GM18517 (cell line): ENCODE data around the gene THBD.

Experiments used
- ATAC-seq: cut with Tn5 transposase; IDR thresholded peaks from one replicate; pipeline ENCODE4 v1.9.1; 2021; ENCODE audit warnings: mild to moderate bottlenecking, moderate library complexity; ENCODE audit not compliant: unreplicated experiment

THBD gene

GRCh38 chr20:23063168-23063567 lies 13.7 kb upstream of the THBD start:
- no peak for ATAC-seq

GRCh38 chr20:23062632-23063031 lies 13.2 kb upstream of the THBD start:
- ATAC-seq, result no peak

GRCh38 chr20:23061734-23062561 lies 12.5 kb upstream of the THBD start:
- ATAC-seq, result no peak

- ATAC-seq, result no peak
These were observed 11.8 kb upstream of the THBD start for GRCh38 chr20:23061262-23061661.

- no peak for ATAC-seq
These were observed 11.2 kb upstream of the THBD start for GRCh38 chr20:23060629-23061028.

- ATAC-seq, result no peak
These were observed 10.4 kb upstream of the THBD start for GRCh38 chr20:23059846-23060245.

GRCh38 chr20:23059001-23059400 lies 9.5 kb upstream of the THBD start:
- ATAC-seq, result no peak

- no peak for ATAC-seq
These were observed 8.8 kb upstream of the THBD start for GRCh38 chr20:23058240-23058639.

GRCh38 chr20:23052904-23053303 lies 3.4 kb upstream of the THBD start:
- ATAC-seq, result no peak

GRCh38 chr20:23050847-23051627 lies 1.6 kb upstream of the THBD start:
- no peak for ATAC-seq

GRCh38 chr20:23050076-23050838 lies 785 bp upstream of the THBD start:
- no peak for ATAC-seq

- ATAC-seq, result no peak
These were observed 930 bp downstream of the THBD start for GRCh38 chr20:23048283-23049200.

GRCh38 chr20:23047738-23048214 lies 1.7 kb downstream of the THBD start:
- ATAC-seq, result no peak

GRCh38 chr20:23047001-23047737 lies 2.3 kb downstream of the THBD start:
- no peak for ATAC-seq

- no peak for ATAC-seq
These were observed 3.0 kb downstream of the THBD start for GRCh38 chr20:23046431-23046830.

GRCh38 chr20:23043376-23043775 lies 6.1 kb downstream of the THBD start:
- no peak for ATAC-seq

- no peak for ATAC-seq
These were observed 7.2 kb downstream of the THBD start for GRCh38 chr20:23042270-23042669.

GRCh38 chr20:23039885-23040508 lies 9.5 kb downstream of the THBD start:
- ATAC-seq, result no peak
